GM12892 (cell line): ENCODE data around the gene TNS3.

ENCODE experiments used
- DNase-seq: peaks from one replicate; pipeline ENCODE4 v3.0.0; 2011; ENCODE audit not compliant: insufficient read length
- FAIRE-seq: peaks from 2 replicates; lab custom pipeline; 2011; peaks lifted over from hg19 to GRCh38; lab: Jason Lieb, UNC
- POLR2A ChIP-seq: IDR thresholded peaks from 2 replicates; pipeline ENCODE4 v1.6.1; 2011; ENCODE audit warnings: low read depth, low read length, control low read depth
- POLR2AphosphoS5 ChIP-seq: IDR thresholded peaks from 2 replicates; pipeline ENCODE4 v1.6.1; 2011; ENCODE audit warnings: low read depth, low read length, control low read depth
- TAF1 ChIP-seq: IDR thresholded peaks from 2 replicates; pipeline ENCODE4 v1.6.1; 2011; ENCODE audit warnings: low read depth, mild to moderate bottlenecking, control low read depth, low read length, borderline replicate concordance

TNS3 gene

DNA sequence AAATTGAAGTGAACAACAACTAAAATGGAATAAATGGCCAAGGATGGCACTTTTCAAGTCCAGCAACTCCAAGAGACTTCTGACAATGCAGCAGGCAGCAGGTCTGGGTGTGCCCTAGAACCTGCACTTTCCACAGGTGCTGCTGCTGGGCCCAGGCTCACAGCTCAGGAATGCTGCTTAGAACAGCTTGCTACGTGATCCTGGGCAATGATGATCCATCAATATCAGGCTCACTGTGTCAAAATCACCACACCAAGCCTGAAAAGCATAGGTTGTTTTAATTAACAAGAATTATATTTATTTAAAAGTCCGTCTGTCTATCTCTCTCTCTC, 148.4 kb downstream of the TNS3 start:
- FAIRE-seq: no peak
- TF ChIP-seq POLR2AphosphoS5: no peak
- TF ChIP-seq TAF1: no peak
- no peak for TF ChIP-seq POLR2A
- DNase-seq: no peak

DNA sequence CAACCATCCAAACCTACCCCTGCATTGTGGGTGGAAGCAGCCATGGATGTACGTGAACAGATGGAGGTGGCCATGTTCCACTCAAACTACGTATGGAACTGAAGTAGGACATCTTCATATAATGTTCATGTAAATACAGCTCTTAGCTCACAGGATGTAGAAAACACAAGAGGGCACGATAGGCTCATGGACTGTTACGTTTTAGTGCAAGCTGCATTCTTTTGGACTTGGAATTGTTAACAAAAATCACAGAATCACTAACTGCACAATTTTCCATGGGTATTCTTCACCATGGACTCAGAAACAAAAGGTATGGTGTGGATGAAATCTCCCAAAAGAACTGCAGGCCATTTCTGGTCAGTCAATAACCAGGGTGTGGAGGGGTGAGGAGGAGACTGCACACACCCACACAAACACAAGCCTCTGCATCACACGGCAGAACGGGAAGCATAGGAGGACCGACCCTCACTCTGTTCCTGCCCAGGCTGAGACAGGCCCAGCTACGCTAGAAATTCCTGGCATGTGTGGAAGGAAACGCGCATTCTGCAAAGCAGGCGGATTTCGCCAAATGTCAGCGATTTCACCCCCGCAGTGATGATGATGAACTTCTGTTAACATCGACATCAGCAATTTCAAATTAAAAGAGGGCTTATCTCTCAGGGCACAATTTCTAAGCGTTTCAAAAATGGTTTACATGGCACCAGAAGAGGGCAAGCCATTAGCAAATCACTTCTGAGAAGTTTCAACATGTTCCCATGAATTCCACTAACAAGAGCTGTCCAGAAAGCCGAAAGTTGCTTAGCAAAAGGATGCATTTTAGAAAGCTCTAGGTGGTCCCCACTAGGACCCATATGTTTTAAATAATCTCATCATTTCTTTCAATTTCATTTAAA, 149.0 kb downstream of the TNS3 start:
- no peak for TF ChIP-seq POLR2A
- no peak for TF ChIP-seq TAF1
- TF ChIP-seq POLR2AphosphoS5: no peak
- DNase-seq: no peak
- FAIRE-seq: no peak

DNA sequence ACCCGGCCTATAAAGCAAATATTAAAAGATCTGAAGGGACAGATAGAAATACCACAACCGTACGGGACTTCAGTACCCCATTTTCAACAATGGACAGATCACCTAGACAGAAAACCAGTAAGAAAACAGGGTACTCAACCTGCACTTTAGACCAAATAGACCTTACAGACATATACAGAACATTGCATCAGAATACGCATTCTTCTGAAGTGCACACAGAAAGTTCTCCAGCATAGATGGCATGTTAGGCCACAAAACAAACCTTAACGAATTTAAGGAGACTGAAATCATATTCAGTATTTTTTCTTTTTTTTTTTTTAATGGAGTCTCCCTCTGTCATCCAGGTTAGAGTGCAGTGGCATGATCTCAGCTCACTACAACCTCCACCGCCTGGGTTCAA, 151.5 kb downstream of the TNS3 start:
- FAIRE-seq (no peak), DNase-seq (no peak)

DNA sequence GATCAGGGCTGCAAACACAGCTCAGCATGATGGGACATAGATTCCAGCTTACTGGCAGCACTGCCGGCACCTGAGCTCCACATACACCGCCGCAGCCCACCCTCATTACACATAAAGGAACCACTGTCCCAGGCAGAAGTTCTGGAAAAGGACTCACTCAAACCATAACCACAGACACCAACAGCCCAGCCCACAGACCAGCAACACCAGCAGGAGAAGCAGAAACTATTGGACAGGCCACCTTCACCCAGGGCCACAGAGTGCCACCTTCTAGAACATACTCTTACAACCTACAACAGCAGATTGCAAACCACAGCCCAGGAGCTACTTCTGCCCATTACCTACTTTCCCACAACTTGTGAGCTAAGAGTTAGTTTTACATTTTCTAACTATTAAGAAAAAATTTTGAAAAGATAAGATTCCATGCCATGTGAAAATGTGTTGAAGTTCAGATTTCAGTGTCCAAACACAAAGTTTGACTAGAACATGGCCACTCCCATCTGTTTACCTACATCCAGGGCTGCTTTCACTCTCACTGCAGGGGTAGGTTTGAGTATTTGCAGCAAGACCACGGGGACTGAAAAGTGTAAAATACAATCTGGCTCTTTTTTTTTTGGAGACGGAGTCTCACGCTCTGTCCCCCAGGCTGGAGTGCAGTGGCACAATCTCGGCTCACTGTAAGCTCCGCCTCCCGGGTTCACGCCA, 153.0 kb downstream of the TNS3 start:
- DNase-seq: no peak
- no peak for FAIRE-seq
- TF ChIP-seq POLR2AphosphoS5: no peak
- TF ChIP-seq TAF1: no peak
- TF ChIP-seq POLR2A: no peak

More for the DNA sequence above, 151.5 kb downstream of the TNS3 start:
- TF ChIP-seq TAF1 (no peak), POLR2A (no peak), POLR2AphosphoS5 (no peak)

GRCh38 chr7:47428052-47428767, 153.7 kb downstream of the TNS3 start:
- FAIRE-seq (no peak), DNase-seq (no peak)
- TF ChIP-seq TAF1 (no peak), POLR2A (no peak), POLR2AphosphoS5 (no peak)

- no peak for DNase-seq
- no peak for FAIRE-seq
- TF ChIP-seq TAF1: no peak
- TF ChIP-seq POLR2A: no peak
- no peak for TF ChIP-seq POLR2AphosphoS5
Observed at GRCh38 chr7:47427051-47427643, 154.8 kb downstream of the TNS3 start.

GRCh38 chr7:47424523-47424922, 157.4 kb downstream of the TNS3 start:
- DNase-seq: no peak
- TF ChIP-seq POLR2AphosphoS5 (no peak), POLR2A (no peak), TAF1 (no peak)
- FAIRE-seq: no peak

GRCh38 chr7:47423196-47423595, 158.7 kb downstream of the TNS3 start:
- DNase-seq: no peak
- TF ChIP-seq TAF1: no peak
- no peak for TF ChIP-seq POLR2A
- TF ChIP-seq POLR2AphosphoS5: no peak
- FAIRE-seq: no peak

- TF ChIP-seq TAF1 (no peak), POLR2A (no peak), POLR2AphosphoS5 (no peak)
- FAIRE-seq (no peak), DNase-seq (no peak)
Observed at GRCh38 chr7:47422611-47423010, 159.3 kb downstream of the TNS3 start.

DNA sequence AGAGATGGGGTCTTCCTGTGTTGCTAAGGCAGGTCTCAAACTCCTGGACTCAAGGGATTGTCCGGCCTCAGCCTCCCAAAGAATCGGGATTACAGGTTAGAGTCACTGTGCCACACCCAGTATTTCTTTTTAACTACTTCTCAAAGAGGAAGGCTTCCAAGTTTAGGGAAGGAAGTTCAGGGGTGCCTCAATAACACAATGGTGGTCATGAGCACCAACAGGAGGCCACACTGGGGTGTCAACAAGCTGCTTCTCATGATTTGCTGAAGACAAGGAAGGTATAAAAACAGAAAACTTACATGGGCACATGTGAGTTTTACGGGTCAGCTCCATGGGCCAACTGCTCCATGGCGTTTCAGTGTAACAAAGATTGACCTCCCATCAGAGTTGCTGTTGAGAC, 160.5 kb downstream of the TNS3 start:
- TF ChIP-seq TAF1: no peak
- no peak for TF ChIP-seq POLR2A
- TF ChIP-seq POLR2AphosphoS5: no peak
- DNase-seq: no peak
- FAIRE-seq: no peak

DNA sequence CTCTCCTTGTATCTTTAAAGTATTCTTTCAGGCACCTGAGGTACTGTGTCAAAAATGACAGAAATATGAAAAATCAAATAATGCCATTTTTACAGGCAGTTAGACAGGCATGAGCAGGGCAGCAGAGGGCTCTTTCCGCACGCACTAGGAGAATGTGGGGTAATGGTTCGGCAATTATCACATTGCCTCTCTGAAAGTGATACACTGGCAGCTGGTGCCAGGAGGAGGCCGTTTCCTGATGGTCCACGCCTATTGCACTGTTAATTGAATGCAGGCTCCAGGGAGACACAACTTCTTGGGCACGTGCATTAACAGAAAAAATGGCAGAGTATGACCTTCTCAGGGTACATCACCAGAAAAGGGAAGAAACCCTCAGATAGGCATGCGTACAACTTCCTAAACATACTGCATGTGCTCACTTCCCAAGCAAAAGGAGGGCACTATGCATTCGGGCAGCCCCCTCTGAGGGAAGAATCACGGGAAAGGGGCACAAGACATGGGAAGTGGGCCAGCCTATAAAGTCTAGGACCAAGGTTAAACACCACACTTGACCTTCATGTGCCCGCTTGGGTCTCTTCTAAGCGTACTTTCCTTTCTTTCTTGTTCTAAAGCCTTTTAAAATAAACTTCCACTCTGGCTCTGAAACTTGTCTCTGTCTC, 161.7 kb downstream of the TNS3 start:
- FAIRE-seq (no peak), DNase-seq (no peak)
- TF ChIP-seq POLR2AphosphoS5 (no peak), POLR2A (no peak), TAF1 (no peak)

GRCh38 chr7:47419471-47419870, 162.4 kb downstream of the TNS3 start:
- TF ChIP-seq POLR2AphosphoS5 (no peak), POLR2A (no peak), TAF1 (no peak)
- DNase-seq: no peak
- no peak for FAIRE-seq
